ENCODE measurements around the gene ARMC5. TPM values are rescaled to one million over a fixed set of nuclear protein-coding genes. Genes with fewer than 3 reads are reported as not detected.

Gene ARMC5
- total and polyA plus RNA-seq, 12 donors: 2.9 to 37.9 (median 12.0) TPM

- intact Hi-C loops (cut with DNase I): no loop called here
- Histone ChIP-seq H3K27me3 (no peaks in the 10 kb centered on the region), H3K4me3 (no peak overlapping the region), H3K27ac (no peak overlapping the region), H3K36me3 (replicated peaks in 1 of 2) (no peaks in the 10 kb centered on the region), H3K9me3 (replicated peaks in 1 of 3) (no peaks in the 10 kb centered on the region), H3K4me1 (replicated peaks in 1 of 2) (peaks cover 0 to 5% of the 10 kb centered on the region in 2 donors)
- TF ChIP-seq, protein P1, sequence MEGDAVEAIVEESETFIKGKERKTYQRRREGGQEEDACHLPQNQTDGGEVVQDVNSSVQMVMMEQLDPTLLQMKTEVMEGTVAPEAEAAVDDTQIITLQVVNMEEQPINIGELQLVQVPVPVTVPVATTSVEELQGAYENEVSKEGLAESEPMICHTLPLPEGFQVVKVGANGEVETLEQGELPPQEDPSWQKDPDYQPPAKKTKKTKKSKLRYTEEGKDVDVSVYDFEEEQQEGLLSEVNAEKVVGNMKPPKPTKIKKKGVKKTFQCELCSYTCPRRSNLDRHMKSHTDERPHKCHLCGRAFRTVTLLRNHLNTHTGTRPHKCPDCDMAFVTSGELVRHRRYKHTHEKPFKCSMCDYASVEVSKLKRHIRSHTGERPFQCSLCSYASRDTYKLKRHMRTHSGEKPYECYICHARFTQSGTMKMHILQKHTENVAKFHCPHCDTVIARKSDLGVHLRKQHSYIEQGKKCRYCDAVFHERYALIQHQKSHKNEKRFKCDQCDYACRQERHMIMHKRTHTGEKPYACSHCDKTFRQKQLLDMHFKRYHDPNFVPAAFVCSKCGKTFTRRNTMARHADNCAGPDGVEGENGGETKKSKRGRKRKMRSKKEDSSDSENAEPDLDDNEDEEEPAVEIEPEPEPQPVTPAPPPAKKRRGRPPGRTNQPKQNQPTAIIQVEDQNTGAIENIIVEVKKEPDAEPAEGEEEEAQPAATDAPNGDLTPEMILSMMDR (IDR thresholded peaks at IDR 0.05): no peak
- no peak for TF ChIP-seq POLR2A (IDR thresholded peaks at IDR 0.05)
- DNase-seq: no peak
- 77 to 84% (median 81%) methylated on average over 7 of the region's 7 CpGs for WGBS, 4 donors
These were observed 30.6 kb upstream of the ARMC5 start for GRCh38 chr16:31428638-31429247.

- H3K27ac ChIP-seq: no peak overlapping the region
- peaks cover 0 to 5% of the 10 kb centered on the region in 2 donors for H3K4me1 ChIP-seq (replicated peaks in 1 of 2)
- H3K4me3 ChIP-seq: no peak overlapping the region
- intact Hi-C loops (cut with DNase I): no loop called here
- no peaks in the 10 kb centered on the region for H3K27me3 ChIP-seq
- H3K36me3 ChIP-seq (replicated peaks in 1 of 2): no peaks in the 10 kb centered on the region
- DNase-seq: no peak
- TF ChIP-seq, protein P1 (IDR thresholded peaks at IDR 0.05): no peak
- TF ChIP-seq POLR2A (IDR thresholded peaks at IDR 0.05): no peak
- WGBS, 4 donors: 5 to 17% (median 11%) methylated on average over 1 of the region's 1 CpG
- no peaks in the 10 kb centered on the region for H3K9me3 ChIP-seq (replicated peaks in 1 of 3)
These were observed 30.0 kb upstream of the ARMC5 start for GRCh38 chr16:31429314-31429713.

- DNase-seq: no peak
- H3K27ac ChIP-seq: no peak overlapping the region
- 90 to 96% (median 94%) methylated on average over 3 of the region's 3 CpGs for WGBS, 4 donors
- no peaks in the 10 kb centered on the region for H3K36me3 ChIP-seq (replicated peaks in 1 of 2)
- H3K9me3 ChIP-seq (replicated peaks in 1 of 3): no peaks in the 10 kb centered on the region
- H3K4me3 ChIP-seq: no peak overlapping the region
- no peaks in the 10 kb centered on the region for H3K27me3 ChIP-seq
- TF ChIP-seq POLR2A (IDR thresholded peaks at IDR 0.05): no peak
- TF ChIP-seq, protein P1 (IDR thresholded peaks at IDR 0.05): no peak
- H3K4me1 ChIP-seq (replicated peaks in 1 of 2): peaks cover 0 to 5% of the 10 kb centered on the region in 2 donors
- intact Hi-C loops (cut with DNase I): no loop called here
These were observed 29.5 kb upstream of the ARMC5 start for GRCh38 chr16:31429796-31430195.

GRCh38 chr16:31430380-31431052, 28.8 kb upstream of the ARMC5 start:
- no peaks in the 10 kb centered on the region for H3K27me3 ChIP-seq
- no peaks in the 10 kb centered on the region for H3K36me3 ChIP-seq (replicated peaks in 1 of 2)
- H3K4me1 ChIP-seq (replicated peaks in 1 of 2): peaks cover 0 to 5% of the 10 kb centered on the region in 2 donors
- WGBS, 4 donors: 46 to 65% (median 65%) methylated on average over 5 of the region's 5 CpGs
- TF ChIP-seq POLR2A (IDR thresholded peaks at IDR 0.05): no peak
- TF ChIP-seq, protein P1 (IDR thresholded peaks at IDR 0.05): no peak
- H3K27ac ChIP-seq: no peak overlapping the region
- DNase-seq: no peak
- no peak overlapping the region for H3K4me3 ChIP-seq
- intact Hi-C loops (cut with DNase I): no loop called here
- H3K9me3 ChIP-seq (replicated peaks in 1 of 3): no peaks in the 10 kb centered on the region

All from adrenal gland (tissue), 12 donors.